HL-60 (cell line): ENCODE results near the gene MRPS31.

ENCODE experiments used
- CTCF ChIP-seq: IDR thresholded peaks from one replicate; pipeline ENCODE4 v1.5.1; 2011; ENCODE audit warnings: low read length, control low read depth, inconsistent platforms; ENCODE audit not compliant: insufficient read depth
- GABPA ChIP-seq: IDR thresholded peaks from 2 replicates; pipeline ENCODE4 v1.6.1; 2012; ENCODE audit warnings: low read depth
- POLR2AphosphoS5 ChIP-seq: IDR thresholded peaks from 2 replicates; pipeline ENCODE4 v1.6.1; 2012; ENCODE audit warnings: low read depth
- TF ChIP-seq, protein P1 (sequence below): IDR thresholded peaks from 2 replicates; pipeline ENCODE4 v1.6.1; 2012; ENCODE audit warnings: low read depth; ENCODE audit not compliant: insufficient replicate concordance

DNA sequence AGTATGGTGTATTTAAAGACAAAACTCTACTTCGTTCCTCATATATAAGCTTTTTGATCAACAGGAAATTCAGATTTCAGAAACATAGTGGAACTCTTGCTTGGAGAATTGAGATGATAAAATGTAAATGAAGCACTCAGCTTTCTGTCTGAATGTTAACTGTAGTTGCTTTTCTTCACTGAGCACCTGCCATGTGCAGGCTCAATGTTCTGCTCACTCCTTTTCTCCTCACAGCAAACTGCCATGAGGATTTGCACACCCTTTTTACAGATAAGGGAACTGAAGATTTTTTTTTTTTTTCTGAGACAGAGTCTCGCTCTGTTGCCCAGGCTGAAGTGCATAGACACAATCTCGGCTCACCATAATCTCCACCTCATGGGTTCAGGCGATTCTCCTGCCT lies 76.6 kb downstream of the MRPS31 start:
- TF ChIP-seq CTCF (no peak), POLR2AphosphoS5 (no peak), GABPA (no peak)
- TF ChIP-seq, protein P1, sequence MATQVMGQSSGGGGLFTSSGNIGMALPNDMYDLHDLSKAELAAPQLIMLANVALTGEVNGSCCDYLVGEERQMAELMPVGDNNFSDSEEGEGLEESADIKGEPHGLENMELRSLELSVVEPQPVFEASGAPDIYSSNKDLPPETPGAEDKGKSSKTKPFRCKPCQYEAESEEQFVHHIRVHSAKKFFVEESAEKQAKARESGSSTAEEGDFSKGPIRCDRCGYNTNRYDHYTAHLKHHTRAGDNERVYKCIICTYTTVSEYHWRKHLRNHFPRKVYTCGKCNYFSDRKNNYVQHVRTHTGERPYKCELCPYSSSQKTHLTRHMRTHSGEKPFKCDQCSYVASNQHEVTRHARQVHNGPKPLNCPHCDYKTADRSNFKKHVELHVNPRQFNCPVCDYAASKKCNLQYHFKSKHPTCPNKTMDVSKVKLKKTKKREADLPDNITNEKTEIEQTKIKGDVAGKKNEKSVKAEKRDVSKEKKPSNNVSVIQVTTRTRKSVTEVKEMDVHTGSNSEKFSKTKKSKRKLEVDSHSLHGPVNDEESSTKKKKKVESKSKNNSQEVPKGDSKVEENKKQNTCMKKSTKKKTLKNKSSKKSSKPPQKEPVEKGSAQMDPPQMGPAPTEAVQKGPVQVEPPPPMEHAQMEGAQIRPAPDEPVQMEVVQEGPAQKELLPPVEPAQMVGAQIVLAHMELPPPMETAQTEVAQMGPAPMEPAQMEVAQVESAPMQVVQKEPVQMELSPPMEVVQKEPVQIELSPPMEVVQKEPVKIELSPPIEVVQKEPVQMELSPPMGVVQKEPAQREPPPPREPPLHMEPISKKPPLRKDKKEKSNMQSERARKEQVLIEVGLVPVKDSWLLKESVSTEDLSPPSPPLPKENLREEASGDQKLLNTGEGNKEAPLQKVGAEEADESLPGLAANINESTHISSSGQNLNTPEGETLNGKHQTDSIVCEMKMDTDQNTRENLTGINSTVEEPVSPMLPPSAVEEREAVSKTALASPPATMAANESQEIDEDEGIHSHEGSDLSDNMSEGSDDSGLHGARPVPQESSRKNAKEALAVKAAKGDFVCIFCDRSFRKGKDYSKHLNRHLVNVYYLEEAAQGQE, result no peak
